Spleen (tissue), 11 donors: ENCODE measurements around the gene TOP2B. TPM values are rescaled to one million over a fixed set of nuclear protein-coding genes. Genes with fewer than 3 reads are reported as not detected.

ENCODE experiments used
- DNase-seq: peaks from one replicate; pipeline ENCODE4 v3.0.0-alpha.2; 2020
- H3K27ac ChIP-seq, 8 donors: fragments of 200-600 bp; sonication (generic) in 7 of 8; 1 replicate in 4 of 8; 2 replicates in 4 of 8; pipeline versions ENCODE4 v1.5.0 to v1.8.0; 2016 to 2021; ENCODE audit warnings: inconsistent platforms in 4 of 8, mild to moderate bottlenecking in 4 of 8, moderate library complexity in 1 of 8
- H3K27me3 ChIP-seq, 7 donors: fragments of 200-600 bp; sonication (generic) in 6 of 7; replicated peaks in 1 of 7; 1 replicate in 4 of 7; 2 replicates in 3 of 7; pipeline versions ENCODE4 v1.5.0 to v1.8.0; 2016 to 2021; ENCODE audit warnings: inconsistent platforms in 3 of 7, mild to moderate bottlenecking in 1 of 7
- H3K36me3 ChIP-seq, 6 donors: fragments of 200-600 bp; sonication (generic) in 5 of 6; 1 replicate in 4 of 6; 2 replicates in 2 of 6; pipeline versions ENCODE4 v1.5.0 to v1.8.0; 2016 to 2021; ENCODE audit warnings: inconsistent platforms in 2 of 6
- H3K4me1 ChIP-seq, 6 donors: fragments of 200-600 bp; sonication (generic) in 5 of 6; 1 replicate in 3 of 6; 2 replicates in 3 of 6; pipeline versions ENCODE4 v1.5.0 to v1.8.0; 2016 to 2021; ENCODE audit warnings: inconsistent platforms in 3 of 6
- H3K4me3 ChIP-seq, 8 donors: fragments of 200-600 bp; sonication (generic) in 7 of 8; 1 replicate in 4 of 8; 2 replicates in 4 of 8; pipeline versions ENCODE4 v1.5.0 to v1.8.0; 2016 to 2021; ENCODE audit warnings: inconsistent platforms in 4 of 8, mild to moderate bottlenecking in 4 of 8, moderate library complexity in 2 of 8
- H3K9me3 ChIP-seq, 8 donors: fragments of 200-600 bp; sonication (generic) in 7 of 8; 1 replicate in 4 of 8; 2 replicates in 4 of 8; pipeline versions ENCODE4 v1.5.0 to v1.8.0; 2016 to 2021; ENCODE audit warnings: inconsistent platforms in 4 of 8
- POLR2A ChIP-seq, 3 donors: fragments of 450-650 bp; IDR thresholded peaks; one replicate each; pipeline ENCODE4 v1.5.1; 2017; ENCODE audit warnings: antibody characterized with exemption in 3 of 3, mild to moderate bottlenecking in 1 of 3
- POLR2AphosphoS5 ChIP-seq, 3 donors: sonication (generic); formaldehyde crosslinking; IDR thresholded peaks; one replicate each; pipeline ENCODE4 v1.5.1; 2017; ENCODE audit warnings: antibody characterized with exemption in 3 of 3
- WGBS, 5 donors: extraction: QIAGEN DNeasy Blood & Tissue Kit in 3 of 5; methylation state at CpG; one replicate each; pipeline versions ENCODE4 v1.1.5 to v1.1.7; 2013 to 2018; 5-methylcytosine and 5-hydroxymethylcytosine counted together
- intact Hi-C: fragments of 100-400 bp; cut with DNase I; formaldehyde crosslinking; loops from one replicate; pipeline ENCODE4 v1.15.0; 2023; ENCODE audit warnings: low total_unique reads
- polyA plus RNA-seq, 3 donors: library from polyadenylated mRNA; stranded (reverse); fragments of 200-250 nt; gene quantifications; one replicate each; pipeline ENCODE4 v1.2.1, GENCODE V29; 2013
- total RNA-seq, 7 donors: library from RNA; depleted of rRNA in 3 of 7; stranded (reverse); fragments of >200 nt in 3 of 7; fragmentation: NEBNext Ultra II Directional in 4 of 7; extraction: Animal tissue kit (Norgen Biotek cat#: 25700) in 4 of 7; gene quantifications; one replicate each; pipeline versions ENCODE4 v1.1.0 to v1.2.1, GENCODE V29; 2016 to 2021
- TF ChIP-seq, protein P1 (sequence below), 11 experiments: fragments of 200-600 bp in 7 of 11; fragments of 450-650 bp in 4 of 11; sonication (generic) in 4 of 11; IDR thresholded peaks in 8 of 11; conservative IDR thresholded peaks in 3 of 11; 1 replicate in 7 of 11; 2 replicates in 4 of 11; pipeline versions ENCODE4 v1.4.0 to v1.8.0; 2016 to 2021; ENCODE audit warnings: antibody characterized with exemption in 11 of 11, inconsistent platforms in 4 of 11, mild to moderate bottlenecking in 1 of 11
- donor health status: healthy with polysubstance abuse.
- donor health status: DM: no; HTN: no; CAD: no; lungs with moderate emphysema.
- donor health status: DM: no; HTN: no; CAD: no.
- donor health status: Bipolar disorder and iron deficiency.
- donor health status: healthy.
- donor health status: DM: no; HTN: no; CAD: no.
- donor health status: DM: yes; HTN: yes; CAD: no.

The TOP2B gene
- total and polyA plus RNA-seq, 10 donors = 56.2 to 135 (median 118) TPM

DNA sequence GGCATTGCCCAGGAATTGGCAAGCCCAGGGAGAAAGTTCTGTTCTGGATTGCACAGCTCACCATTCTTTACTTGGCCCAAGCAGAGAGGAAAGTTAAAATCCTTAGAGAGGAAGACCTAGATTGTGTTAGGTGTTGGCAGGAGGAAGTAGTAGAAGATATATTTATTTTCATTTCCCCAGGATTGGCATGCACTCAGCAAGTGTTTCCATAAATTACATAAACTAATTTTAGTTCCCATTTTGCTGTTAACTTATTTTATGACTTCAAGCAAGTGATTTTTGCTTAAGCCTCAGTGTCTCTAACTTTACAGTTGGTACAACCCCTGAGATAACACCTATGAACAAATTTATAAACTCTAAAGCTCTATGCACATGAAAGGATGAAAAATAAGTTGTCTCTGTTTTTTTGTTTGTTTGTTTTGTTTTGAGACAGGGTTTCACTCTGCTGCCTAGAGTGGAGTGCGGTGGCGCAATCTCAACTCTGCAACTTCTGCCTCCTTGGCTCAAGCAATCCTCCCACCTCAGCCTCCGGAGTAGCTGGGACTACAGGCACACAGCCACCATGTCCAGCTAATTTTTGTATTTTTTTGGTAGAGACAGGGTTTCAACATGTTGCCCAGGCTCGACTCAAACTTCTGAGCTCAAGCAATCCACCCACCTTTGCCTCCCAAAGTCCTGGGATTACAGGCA is 31.2 kb upstream of the TOP2B start:
- H3K4me3 ChIP-seq = no peak overlapping the region
- no peaks in the 10 kb centered on the region for H3K4me1 ChIP-seq
- H3K27ac ChIP-seq = no peak overlapping the region
- WGBS, 5 donors = 61 to 90% (median 76%) methylated on average over 4 of the region's 4 CpGs
- no peaks in the 10 kb centered on the region for H3K27me3 ChIP-seq
- H3K9me3 ChIP-seq = no peaks in the 10 kb centered on the region
- peak; percentile 39 for DNase-seq
- TF ChIP-seq, protein P1, sequence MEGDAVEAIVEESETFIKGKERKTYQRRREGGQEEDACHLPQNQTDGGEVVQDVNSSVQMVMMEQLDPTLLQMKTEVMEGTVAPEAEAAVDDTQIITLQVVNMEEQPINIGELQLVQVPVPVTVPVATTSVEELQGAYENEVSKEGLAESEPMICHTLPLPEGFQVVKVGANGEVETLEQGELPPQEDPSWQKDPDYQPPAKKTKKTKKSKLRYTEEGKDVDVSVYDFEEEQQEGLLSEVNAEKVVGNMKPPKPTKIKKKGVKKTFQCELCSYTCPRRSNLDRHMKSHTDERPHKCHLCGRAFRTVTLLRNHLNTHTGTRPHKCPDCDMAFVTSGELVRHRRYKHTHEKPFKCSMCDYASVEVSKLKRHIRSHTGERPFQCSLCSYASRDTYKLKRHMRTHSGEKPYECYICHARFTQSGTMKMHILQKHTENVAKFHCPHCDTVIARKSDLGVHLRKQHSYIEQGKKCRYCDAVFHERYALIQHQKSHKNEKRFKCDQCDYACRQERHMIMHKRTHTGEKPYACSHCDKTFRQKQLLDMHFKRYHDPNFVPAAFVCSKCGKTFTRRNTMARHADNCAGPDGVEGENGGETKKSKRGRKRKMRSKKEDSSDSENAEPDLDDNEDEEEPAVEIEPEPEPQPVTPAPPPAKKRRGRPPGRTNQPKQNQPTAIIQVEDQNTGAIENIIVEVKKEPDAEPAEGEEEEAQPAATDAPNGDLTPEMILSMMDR (IDR thresholded peaks at IDR 0.05 in 8 of 11, conservative IDR thresholded peaks at IDR 0.05 in 3 of 11) = no peak
- no peak for TF ChIP-seq POLR2AphosphoS5 (IDR thresholded peaks at IDR 0.05)
- TF ChIP-seq POLR2A (IDR thresholded peaks at IDR 0.05) = no peak
- intact Hi-C loops = no loop called here
- no peaks in the 10 kb centered on the region for H3K36me3 ChIP-seq

DNA sequence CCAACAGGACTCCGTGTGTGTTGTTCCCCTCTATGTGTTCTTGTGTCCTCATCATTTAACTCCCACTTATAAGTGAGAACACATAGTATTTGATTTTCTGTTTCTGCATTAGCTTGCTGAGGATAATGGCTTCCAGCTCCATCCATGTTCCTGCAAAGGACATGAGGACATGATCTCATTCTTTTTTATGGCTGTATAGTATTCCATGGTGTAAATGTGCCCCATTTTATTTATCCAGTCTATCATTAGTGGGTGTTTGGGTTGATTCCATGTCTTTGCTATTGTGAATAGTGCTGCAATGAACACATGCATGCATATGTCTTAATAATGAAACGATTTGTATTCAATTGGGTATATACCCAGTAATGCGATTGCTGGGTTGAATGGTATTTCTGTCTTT is 28.5 kb upstream of the TOP2B start:
- WGBS, 5 donors = 63 to 81% (median 64%) methylated on average over 3 of the region's 3 CpGs
- no peaks in the 10 kb centered on the region for H3K4me1 ChIP-seq
- no peaks in the 10 kb centered on the region for H3K27me3 ChIP-seq
- H3K9me3 ChIP-seq = no peaks in the 10 kb centered on the region
- DNase-seq = no peak
- TF ChIP-seq, protein P1 (IDR thresholded peaks at IDR 0.05 in 8 of 11, conservative IDR thresholded peaks at IDR 0.05 in 3 of 11) = no peak
- TF ChIP-seq POLR2A (IDR thresholded peaks at IDR 0.05) (no peak), POLR2AphosphoS5 (IDR thresholded peaks at IDR 0.05) (no peak)
- intact Hi-C loops = no loop called here
- H3K36me3 ChIP-seq = no peaks in the 10 kb centered on the region
- no peak overlapping the region for H3K4me3 ChIP-seq
- H3K27ac ChIP-seq = no peak overlapping the region

DNA sequence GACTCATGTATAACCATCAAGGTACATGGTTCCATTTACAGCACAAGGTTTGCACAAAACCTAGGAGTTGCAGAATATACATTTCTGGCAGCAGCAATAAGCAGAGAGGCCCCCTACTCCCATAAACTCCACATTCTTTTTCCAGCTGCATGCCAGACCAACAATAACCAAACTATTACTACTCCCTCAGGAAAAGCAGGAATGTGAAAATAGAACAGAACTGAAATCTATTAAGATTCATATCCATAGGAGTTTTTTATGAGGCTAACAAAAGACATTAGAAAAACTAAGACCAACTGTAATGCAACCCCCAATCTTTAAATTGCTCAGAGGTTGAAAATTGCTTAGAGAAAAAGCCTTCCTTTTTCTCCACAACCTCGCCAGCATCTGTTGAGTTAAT is 27.6 kb upstream of the TOP2B start:
- H3K27me3 ChIP-seq = no peaks in the 10 kb centered on the region
- TF ChIP-seq POLR2A (IDR thresholded peaks at IDR 0.05) (no peak), POLR2AphosphoS5 (IDR thresholded peaks at IDR 0.05) (no peak)
- TF ChIP-seq, protein P1 (IDR thresholded peaks at IDR 0.05 in 8 of 11, conservative IDR thresholded peaks at IDR 0.05 in 3 of 11) = no peak
- DNase-seq = no peak
- no peaks in the 10 kb centered on the region for H3K9me3 ChIP-seq
- H3K4me3 ChIP-seq = no peak overlapping the region
- intact Hi-C loops = no loop called here
- H3K4me1 ChIP-seq = no peaks in the 10 kb centered on the region
- no peaks in the 10 kb centered on the region for H3K36me3 ChIP-seq
- H3K27ac ChIP-seq = no peak overlapping the region
- WGBS, 5 donors = 60 to 91% (median 82%) methylated on average over 1 of the region's 1 CpG

DNA sequence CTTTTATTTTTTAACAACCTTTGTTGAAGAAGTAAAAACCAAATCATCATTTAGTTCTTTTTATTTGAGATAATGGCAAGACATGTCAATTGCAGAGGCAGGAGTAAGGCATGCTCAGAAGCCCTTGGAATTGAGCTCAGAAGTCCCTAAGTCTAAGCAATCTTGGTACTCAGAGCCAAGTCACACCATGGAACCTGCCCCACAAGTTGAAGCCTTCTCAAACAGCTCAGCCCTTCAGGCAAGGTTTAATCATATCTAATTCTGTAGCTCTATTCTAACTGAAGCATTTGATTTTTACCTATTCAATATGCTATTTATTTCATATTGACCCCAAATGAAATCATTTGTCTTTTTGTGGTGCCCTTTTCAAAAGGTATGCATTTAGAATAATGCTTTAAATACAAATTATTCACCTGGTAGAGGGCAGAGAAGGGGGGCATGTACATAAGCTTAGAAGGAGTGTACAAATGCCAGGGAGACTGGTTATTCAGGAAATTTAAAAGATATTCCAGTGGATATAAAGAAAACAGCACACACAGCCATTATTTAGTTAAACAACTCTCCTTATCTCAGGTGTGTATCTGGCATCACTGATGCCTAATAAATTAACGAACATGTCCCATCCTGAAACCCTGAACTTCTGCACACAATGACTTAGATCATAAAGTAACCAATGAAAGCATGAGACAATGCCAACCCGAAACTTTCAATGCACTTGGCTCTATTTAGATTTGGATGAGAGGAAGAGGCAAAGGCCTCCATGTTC is 26.2 kb upstream of the TOP2B start:
- DNase-seq = no peak
- TF ChIP-seq POLR2A (IDR thresholded peaks at IDR 0.05) (no peak), POLR2AphosphoS5 (IDR thresholded peaks at IDR 0.05) (no peak)
- TF ChIP-seq, protein P1 (IDR thresholded peaks at IDR 0.05 in 8 of 11, conservative IDR thresholded peaks at IDR 0.05 in 3 of 11) = no peak
- Histone ChIP-seq H3K9me3 (no peaks in the 10 kb centered on the region), H3K36me3 (no peaks in the 10 kb centered on the region), H3K4me1 (no peaks in the 10 kb centered on the region), H3K27me3 (no peaks in the 10 kb centered on the region), H3K4me3 (no peak overlapping the region), H3K27ac (no peak overlapping the region)
- intact Hi-C loops = no loop called here
- 84 to 95% (median 92%) methylated on average over 2 of the region's 2 CpGs for WGBS, 5 donors
